ENCODE data around the gene TMEM270. TPM values are rescaled to one million over a fixed set of nuclear protein-coding genes. Genes with fewer than 3 reads are reported as not detected.
A peak's percentile ranks its signal among the peaks of the same experiment; 100 is the strongest.

The TMEM270 gene
- polyA plus RNA-seq, 4 donors = 0.18 to 0.19 TPM; not detected in 2

GRCh38 chr7:73892003-73892999 is 31.3 kb downstream of the TMEM270 start:
- H3K4me1 ChIP-seq (ENCODE audit: control insufficient read depth in 3 of 3, insufficient read depth in 2 of 3, low read depth in 1 of 3, low read length in 2 of 3) = no peaks in the 10 kb centered on the region
- FAIRE-seq (no peak), DNase-seq (peak in 1 of 2 donors; percentile 29)
- no peak overlapping the region for H3K4me3 ChIP-seq (ENCODE audit: low read depth in 1 of 3, low read length in 3 of 3)
- WGBS, 3 donors = 46 to 52% (median 47%) methylated on average over 11 of the region's 11 CpGs
- peak overlapping the region in 1 of 3 donors; percentile 29 for H3K27ac ChIP-seq (ENCODE audit: low read depth in 1 of 3, low read length in 2 of 3)
- H3K9me3 ChIP-seq (ENCODE audit: control insufficient read depth in 2 of 2, insufficient read depth in 1 of 2, low read depth in 1 of 2, low read length in 1 of 2) = peaks cover 0 to 10% of the 10 kb centered on the region in 2 donors
- peaks cover 0 to 3% (median 0%) of the 10 kb centered on the region in 3 donors for H3K27me3 ChIP-seq (ENCODE audit: control insufficient read depth in 3 of 3, insufficient read depth in 3 of 3, low read length in 3 of 3)
- no peaks in the 10 kb centered on the region for H3K36me3 ChIP-seq (ENCODE audit: control insufficient read depth in 3 of 3, insufficient read depth in 2 of 3, low read depth in 1 of 3, low read length in 3 of 3)

- peaks cover 0 to 3% (median 0%) of the 10 kb centered on the region in 3 donors for H3K27me3 ChIP-seq (ENCODE audit: control insufficient read depth in 3 of 3, insufficient read depth in 3 of 3, low read length in 3 of 3)
- FAIRE-seq = no peak
- no peaks in the 10 kb centered on the region for H3K36me3 ChIP-seq (ENCODE audit: control insufficient read depth in 3 of 3, insufficient read depth in 2 of 3, low read depth in 1 of 3, low read length in 3 of 3)
- 61 to 78% (median 62%) methylated on average over 21 to 22 of the region's 22 CpGs for WGBS, 3 donors
- H3K4me1 ChIP-seq (ENCODE audit: control insufficient read depth in 3 of 3, insufficient read depth in 2 of 3, low read depth in 1 of 3, low read length in 2 of 3) = no peaks in the 10 kb centered on the region
- DNase-seq = no peak
- H3K27ac ChIP-seq (ENCODE audit: low read depth in 1 of 3, low read length in 2 of 3) = peak overlapping the region in 1 of 3 donors; percentile 29
- H3K9me3 ChIP-seq (ENCODE audit: control insufficient read depth in 2 of 2, insufficient read depth in 1 of 2, low read depth in 1 of 2, low read length in 1 of 2) = peaks cover 0 to 10% of the 10 kb centered on the region in 2 donors
- no peak overlapping the region for H3K4me3 ChIP-seq (ENCODE audit: low read depth in 1 of 3, low read length in 3 of 3)
These were observed 32.6 kb downstream of the TMEM270 start for GRCh38 chr7:73893342-73894101.

- DNase-seq (no peak), FAIRE-seq (no peak)
- Histone ChIP-seq H3K9me3 (ENCODE audit: control insufficient read depth in 2 of 2, insufficient read depth in 1 of 2, low read depth in 1 of 2, low read length in 1 of 2) (peaks cover 0 to 10% of the 10 kb centered on the region in 2 donors), H3K36me3 (ENCODE audit: control insufficient read depth in 3 of 3, insufficient read depth in 2 of 3, low read depth in 1 of 3, low read length in 3 of 3) (no peaks in the 10 kb centered on the region), H3K4me3 (ENCODE audit: low read depth in 1 of 3, low read length in 3 of 3) (no peak overlapping the region), H3K4me1 (ENCODE audit: control insufficient read depth in 3 of 3, insufficient read depth in 2 of 3, low read depth in 1 of 3, low read length in 2 of 3) (no peaks in the 10 kb centered on the region), H3K27ac (ENCODE audit: low read depth in 1 of 3, low read length in 2 of 3) (peak overlapping the region in 1 of 3 donors; percentile 12), H3K27me3 (ENCODE audit: control insufficient read depth in 3 of 3, insufficient read depth in 3 of 3, low read length in 3 of 3) (peaks cover 0 to 3% (median 0%) of the 10 kb centered on the region in 3 donors)
- WGBS, 3 donors = 84 to 90% (median 87%) methylated on average over 6 of the region's 6 CpGs
These were observed 33.2 kb downstream of the TMEM270 start for GRCh38 chr7:73894166-73894565.

GRCh38 chr7:73894733-73895551 is 34.0 kb downstream of the TMEM270 start:
- no peaks in the 10 kb centered on the region for H3K36me3 ChIP-seq (ENCODE audit: control insufficient read depth in 3 of 3, insufficient read depth in 2 of 3, low read depth in 1 of 3, low read length in 3 of 3)
- peaks cover 0 to 3% (median 0%) of the 10 kb centered on the region in 3 donors for H3K27me3 ChIP-seq (ENCODE audit: control insufficient read depth in 3 of 3, insufficient read depth in 3 of 3, low read length in 3 of 3)
- H3K4me3 ChIP-seq (ENCODE audit: low read depth in 1 of 3, low read length in 3 of 3) = no peak overlapping the region
- no peaks in the 10 kb centered on the region for H3K4me1 ChIP-seq (ENCODE audit: control insufficient read depth in 3 of 3, insufficient read depth in 2 of 3, low read depth in 1 of 3, low read length in 2 of 3)
- no peak for DNase-seq
- H3K27ac ChIP-seq (ENCODE audit: low read depth in 1 of 3, low read length in 2 of 3) = peak overlapping the region in 1 of 3 donors; percentile 35
- WGBS, 3 donors = 66 to 90% (median 86%) methylated on average over 20 of the region's 20 CpGs
- FAIRE-seq = no peak
- peaks cover 0 to 10% of the 10 kb centered on the region in 2 donors for H3K9me3 ChIP-seq (ENCODE audit: control insufficient read depth in 2 of 2, insufficient read depth in 1 of 2, low read depth in 1 of 2, low read length in 1 of 2)

GRCh38 chr7:73895626-73896025 is 34.7 kb downstream of the TMEM270 start:
- 76 to 95% (median 87%) methylated on average over 3 of the region's 3 CpGs for WGBS, 3 donors
- peaks cover 0 to 10% of the 10 kb centered on the region in 2 donors for H3K9me3 ChIP-seq (ENCODE audit: control insufficient read depth in 2 of 2, insufficient read depth in 1 of 2, low read depth in 1 of 2, low read length in 1 of 2)
- H3K36me3 ChIP-seq (ENCODE audit: control insufficient read depth in 3 of 3, insufficient read depth in 2 of 3, low read depth in 1 of 3, low read length in 3 of 3) = no peaks in the 10 kb centered on the region
- H3K4me3 ChIP-seq (ENCODE audit: low read depth in 1 of 3, low read length in 3 of 3) = no peak overlapping the region
- no peak for DNase-seq
- peak overlapping the region in 1 of 3 donors; percentile 35 for H3K27ac ChIP-seq (ENCODE audit: low read depth in 1 of 3, low read length in 2 of 3)
- FAIRE-seq = no peak
- peaks cover 0 to 3% (median 0%) of the 10 kb centered on the region in 3 donors for H3K27me3 ChIP-seq (ENCODE audit: control insufficient read depth in 3 of 3, insufficient read depth in 3 of 3, low read length in 3 of 3)
- no peaks in the 10 kb centered on the region for H3K4me1 ChIP-seq (ENCODE audit: control insufficient read depth in 3 of 3, insufficient read depth in 2 of 3, low read depth in 1 of 3, low read length in 2 of 3)

- Histone ChIP-seq H3K9me3 (ENCODE audit: control insufficient read depth in 2 of 2, insufficient read depth in 1 of 2, low read depth in 1 of 2, low read length in 1 of 2) (peaks cover 0 to 10% of the 10 kb centered on the region in 2 donors), H3K4me1 (ENCODE audit: control insufficient read depth in 3 of 3, insufficient read depth in 2 of 3, low read depth in 1 of 3, low read length in 2 of 3) (no peaks in the 10 kb centered on the region), H3K36me3 (ENCODE audit: control insufficient read depth in 3 of 3, insufficient read depth in 2 of 3, low read depth in 1 of 3, low read length in 3 of 3) (no peaks in the 10 kb centered on the region), H3K4me3 (ENCODE audit: low read depth in 1 of 3, low read length in 3 of 3) (no peak overlapping the region), H3K27ac (ENCODE audit: low read depth in 1 of 3, low read length in 2 of 3) (no peak overlapping the region), H3K27me3 (ENCODE audit: control insufficient read depth in 3 of 3, insufficient read depth in 3 of 3, low read length in 3 of 3) (no peaks in the 10 kb centered on the region)
- DNase-seq = no peak
- 29 to 76% (median 65%) methylated on average over 1 of the region's 1 CpG for WGBS, 3 donors
- no peak for FAIRE-seq
These were observed 35.5 kb downstream of the TMEM270 start for GRCh38 chr7:73896454-73896853.

GRCh38 chr7:73899731-73900142 is 38.8 kb downstream of the TMEM270 start:
- Histone ChIP-seq H3K27ac (ENCODE audit: low read depth in 1 of 3, low read length in 2 of 3) (peak overlapping the region in 1 of 3 donors; percentile 40), H3K9me3 (ENCODE audit: control insufficient read depth in 2 of 2, insufficient read depth in 1 of 2, low read depth in 1 of 2, low read length in 1 of 2) (peaks cover 0 to 10% of the 10 kb centered on the region in 2 donors), H3K27me3 (ENCODE audit: control insufficient read depth in 3 of 3, insufficient read depth in 3 of 3, low read length in 3 of 3) (no peaks in the 10 kb centered on the region), H3K4me1 (ENCODE audit: control insufficient read depth in 3 of 3, insufficient read depth in 2 of 3, low read depth in 1 of 3, low read length in 2 of 3) (no peaks in the 10 kb centered on the region), H3K36me3 (ENCODE audit: control insufficient read depth in 3 of 3, insufficient read depth in 2 of 3, low read depth in 1 of 3, low read length in 3 of 3) (no peaks in the 10 kb centered on the region), H3K4me3 (ENCODE audit: low read depth in 1 of 3, low read length in 3 of 3) (no peak overlapping the region)
- 65 to 85% (median 81%) methylated on average over 15 of the region's 15 CpGs for whole genome bisulfite sequencing, 3 donors
- FAIRE-seq = no peak
- DNase-seq = no peak

Data from small intestine (tissue), 7 donors.